Hippocampal formation (tissue), 2 donors: Measurements from ENCODE around the gene KCNJ14.
"Not testable (repeated sequence)": the region's sequence is repeated elsewhere in the genome, so short reads cannot be mapped to it uniquely, and the experiment has no call there.

Source experiments
- DNase-seq, 2 donors: peaks; one replicate each; lab custom pipeline; 2025; lab: John Stamatoyannopoulos, UW

The KCNJ14 gene

GRCh38 chr19:48471836-48472235 is 16.5 kb downstream of the KCNJ14 start:
- DNase-seq = no peak

GRCh38 chr19:48473161-48473966 is 18.0 kb downstream of the KCNJ14 start:
- DNase-seq = no peak

DNA sequence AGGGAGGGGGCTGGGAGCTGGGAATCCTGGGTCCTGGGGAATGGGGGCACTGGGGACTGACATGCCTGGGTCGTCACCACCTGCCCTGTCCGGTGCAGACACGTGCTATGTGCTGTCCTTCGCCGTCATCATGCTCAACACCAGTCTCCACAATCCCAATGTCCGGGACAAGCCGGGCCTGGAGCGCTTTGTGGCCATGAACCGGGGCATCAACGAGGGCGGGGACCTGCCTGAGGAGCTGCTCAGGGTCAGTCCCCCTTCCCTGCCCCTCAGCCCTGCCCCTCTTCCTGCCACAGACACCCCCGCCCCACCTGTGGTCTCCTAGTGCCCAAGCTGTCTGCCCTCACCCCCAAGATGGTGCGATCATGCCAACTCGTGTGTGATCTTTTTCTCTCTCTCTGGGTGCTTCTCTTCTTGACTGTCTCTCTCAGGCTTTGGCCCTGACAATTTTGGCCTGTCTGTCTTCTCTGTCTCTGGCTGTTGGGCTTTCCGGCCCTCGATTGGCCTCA is 18.8 kb downstream of the KCNJ14 start:
- no peak for DNase-seq

DNA sequence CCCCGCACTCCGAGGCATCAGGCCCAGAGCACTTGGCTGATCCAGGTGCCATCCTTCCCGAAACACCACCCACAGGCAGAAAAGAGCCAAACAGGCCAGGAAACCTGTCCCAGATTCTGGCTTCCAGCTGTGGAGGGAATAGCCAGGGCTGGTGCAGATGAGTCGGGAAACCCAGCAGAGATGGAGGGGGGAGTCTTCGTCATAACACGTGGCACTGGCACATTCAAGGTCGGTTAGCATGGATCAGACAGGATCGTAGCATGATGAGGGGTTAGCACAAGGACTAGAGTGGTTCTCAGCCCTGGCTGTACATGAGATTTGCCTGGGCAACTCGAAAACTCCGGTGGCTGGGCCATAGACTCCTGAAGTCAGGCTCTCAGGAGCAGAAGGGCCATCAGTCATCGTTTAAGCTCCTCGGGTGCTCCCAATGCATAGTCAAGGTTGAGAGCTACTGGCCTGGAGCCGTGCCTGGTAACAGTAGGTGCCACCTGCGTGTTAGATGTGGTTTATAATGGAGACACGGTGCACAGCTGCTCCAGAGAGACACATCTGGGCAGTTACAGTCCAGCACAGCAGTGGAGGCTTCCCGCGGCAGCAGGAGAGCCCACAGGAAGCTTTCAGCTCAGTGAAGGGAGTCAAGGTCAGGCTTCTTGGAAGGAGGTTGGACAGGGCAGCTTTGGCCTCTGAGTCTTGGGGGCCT is 20.1 kb downstream of the KCNJ14 start:
- DNase-seq = no peak

GRCh38 chr19:48476176-48476575 is 20.8 kb downstream of the KCNJ14 start:
- DNase-seq = no peak

- no peak for DNase-seq
Measured at GRCh38 chr19:48477067-48477685, 21.8 kb downstream of the KCNJ14 start.

DNA sequence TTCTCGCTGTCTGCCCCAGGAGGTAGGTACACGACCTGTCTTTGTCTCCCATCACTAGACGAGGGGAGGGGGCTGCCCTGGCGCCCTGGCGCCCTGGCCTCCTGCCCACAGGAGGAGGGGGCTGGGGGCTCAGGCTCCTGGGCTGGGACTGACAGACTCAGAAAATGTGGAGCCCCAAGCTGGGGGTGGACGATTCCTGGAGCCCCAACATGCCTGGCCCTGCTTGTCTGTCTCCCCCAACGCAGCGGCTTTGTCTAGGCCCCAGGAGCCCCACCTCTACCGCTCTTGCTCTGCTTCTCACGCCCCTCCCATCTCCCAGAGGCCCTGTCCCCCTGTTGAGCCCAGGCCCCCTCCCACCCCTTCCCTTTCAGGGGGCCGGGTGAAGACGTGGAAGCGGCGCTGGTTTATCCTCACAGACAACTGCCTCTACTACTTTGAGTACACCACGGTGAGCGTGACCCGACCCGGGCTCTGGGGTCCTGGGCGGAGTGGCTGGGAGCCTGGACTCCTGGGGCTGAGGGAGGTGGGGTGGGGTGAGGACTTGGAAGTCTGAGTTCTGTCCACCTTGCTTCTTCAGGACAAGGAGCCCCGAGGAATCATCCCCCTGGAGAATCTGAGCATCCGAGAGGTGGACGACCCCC is 22.4 kb downstream of the KCNJ14 start:
- no peak for DNase-seq

DNA sequence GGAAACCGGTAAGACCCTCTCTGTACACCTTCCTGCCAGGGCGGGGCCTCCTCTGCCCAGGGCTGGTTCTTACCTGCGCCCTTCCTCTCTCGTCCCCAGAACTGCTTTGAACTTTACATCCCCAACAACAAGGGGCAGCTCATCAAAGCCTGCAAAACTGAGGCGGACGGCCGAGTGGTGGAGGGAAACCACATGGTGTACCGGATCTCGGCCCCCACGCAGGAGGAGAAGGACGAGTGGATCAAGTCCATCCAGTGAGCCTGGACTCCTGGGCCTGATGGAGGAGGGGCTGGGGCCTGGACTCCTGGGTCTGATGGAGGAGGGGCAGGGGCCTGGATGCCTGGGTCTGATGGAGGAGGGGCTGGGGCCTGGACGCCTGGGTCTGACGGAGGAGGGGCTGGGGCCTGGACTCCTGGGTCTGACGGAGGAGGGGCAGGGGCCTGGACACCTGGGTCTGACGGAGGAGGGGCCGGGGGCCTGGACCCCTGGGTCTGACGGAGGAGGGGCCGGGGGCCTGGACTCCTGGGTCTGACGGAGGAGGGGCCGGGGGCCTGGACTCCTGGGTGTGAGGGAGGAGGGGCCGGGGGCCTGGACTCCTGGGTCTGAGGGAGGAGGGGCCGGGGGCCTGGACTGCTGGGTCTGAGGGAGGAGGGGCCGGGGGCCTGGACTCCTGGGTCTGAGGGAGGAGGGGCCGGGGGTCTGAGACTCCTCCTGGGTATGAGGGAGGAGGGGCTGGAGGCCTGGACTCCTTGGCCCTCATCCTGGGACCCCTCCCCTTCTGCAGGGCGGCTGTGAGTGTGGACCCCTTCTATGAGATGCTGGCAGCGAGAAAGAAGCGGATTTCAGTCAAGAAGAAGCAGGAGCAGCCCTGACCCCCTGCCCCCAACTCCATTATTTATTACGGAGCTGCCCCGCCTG is 23.2 kb downstream of the KCNJ14 start:
- no peak for DNase-seq

DNA sequence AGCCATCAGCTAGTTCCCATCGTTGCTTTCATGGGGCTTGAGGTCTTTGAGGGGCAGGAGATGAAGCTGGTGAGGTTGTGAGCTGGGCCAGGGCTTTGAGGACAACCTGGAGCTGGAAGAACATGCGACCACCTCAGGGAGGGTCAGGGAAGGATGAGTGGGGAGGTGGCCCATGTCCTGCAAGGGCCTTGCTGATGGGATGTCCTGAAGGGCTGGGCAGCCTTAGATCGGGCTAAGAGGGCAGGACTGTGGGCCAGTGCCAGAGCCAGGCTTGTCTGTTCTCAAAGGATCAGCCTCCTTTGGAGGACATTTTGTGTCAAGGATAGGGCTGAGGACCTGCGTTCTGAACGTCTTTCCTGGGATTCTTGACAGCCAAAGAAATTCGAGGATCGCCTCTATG is 24.3 kb downstream of the KCNJ14 start:
- no peak for DNase-seq

DNA sequence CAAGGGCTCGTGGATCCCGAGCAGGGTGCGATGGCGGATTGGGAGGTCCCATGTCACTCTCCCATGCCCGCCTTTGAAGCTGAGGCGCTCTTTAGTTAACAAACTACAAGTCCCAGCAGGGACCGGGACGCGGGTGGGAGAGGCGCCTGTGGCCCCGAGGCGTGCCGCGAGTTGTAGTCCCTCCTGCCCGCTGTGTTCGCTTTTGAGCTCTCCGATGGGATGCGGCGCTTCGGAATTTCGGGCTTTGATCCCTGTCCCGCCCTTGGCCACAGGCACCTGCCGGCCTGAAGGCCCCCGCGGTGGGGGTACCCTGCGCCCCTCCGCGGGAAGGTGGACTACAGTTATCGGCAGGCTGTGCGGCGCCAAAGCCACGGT is 24.8 kb downstream of the KCNJ14 start:
- DNase-seq = peak; percentile 24 to 46

- DNase-seq = peak in 1 of 2 donors; percentile 27
Measured at GRCh38 chr19:48480558-48481500, 25.5 kb downstream of the KCNJ14 start.

- DNase-seq = no peak
Measured at GRCh38 chr19:48481846-48482639, 26.7 kb downstream of the KCNJ14 start.

DNA sequence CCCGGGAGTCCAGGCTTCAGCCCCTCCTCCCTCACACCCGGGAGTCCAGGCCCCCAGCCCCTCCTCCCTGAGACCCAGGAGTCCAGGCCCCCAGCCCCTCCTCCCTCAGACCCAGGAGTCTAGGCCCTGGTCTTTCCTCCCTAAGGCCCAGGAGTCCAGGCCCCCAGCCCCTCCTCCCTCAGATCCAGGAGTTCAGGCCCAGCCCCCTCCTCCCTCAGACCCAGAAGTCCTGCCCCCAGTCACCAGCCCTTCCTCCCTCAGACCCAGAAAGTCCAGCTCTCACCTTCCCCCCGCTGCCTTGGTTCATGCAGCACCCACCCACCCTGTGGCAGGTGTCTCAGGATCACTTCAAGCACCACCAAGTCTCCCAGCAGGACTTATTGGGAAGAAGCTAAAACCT is 27.9 kb downstream of the KCNJ14 start:
- no peak for DNase-seq

DNA sequence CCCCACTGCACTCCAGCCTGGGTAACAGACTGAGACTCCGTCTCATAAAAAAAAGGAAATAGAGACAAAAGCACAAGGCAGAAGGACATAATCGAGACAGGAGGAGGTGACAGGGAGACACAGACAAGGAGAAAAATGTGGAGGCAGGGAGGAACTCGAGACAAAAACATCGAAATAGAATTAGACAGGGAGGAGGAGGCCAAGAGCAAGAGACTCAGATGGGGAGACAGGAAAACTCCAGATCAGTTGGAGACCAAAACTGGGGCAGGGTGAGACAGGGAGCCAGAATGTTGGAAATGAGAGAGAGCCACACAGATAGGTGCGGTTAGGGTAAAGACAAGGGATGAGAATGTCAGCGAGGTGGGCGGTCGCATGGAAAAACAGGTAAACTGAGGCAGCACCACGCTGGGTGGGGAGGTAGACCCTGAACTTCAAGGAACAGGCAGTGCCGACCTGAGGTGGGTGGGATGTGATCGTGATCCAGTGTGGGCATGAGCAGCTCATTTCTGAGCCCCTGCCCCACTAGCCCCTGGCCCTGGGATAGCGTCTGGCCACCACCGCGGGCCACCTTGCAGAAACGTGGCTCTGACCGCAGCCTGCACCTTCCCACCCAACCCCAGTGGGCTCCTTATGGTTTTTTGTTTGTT is 29.0 kb downstream of the KCNJ14 start:
- DNase-seq = no peak

- DNase-seq = no peak
Measured at GRCh38 chr19:48484931-48485612, 29.7 kb downstream of the KCNJ14 start.

DNA sequence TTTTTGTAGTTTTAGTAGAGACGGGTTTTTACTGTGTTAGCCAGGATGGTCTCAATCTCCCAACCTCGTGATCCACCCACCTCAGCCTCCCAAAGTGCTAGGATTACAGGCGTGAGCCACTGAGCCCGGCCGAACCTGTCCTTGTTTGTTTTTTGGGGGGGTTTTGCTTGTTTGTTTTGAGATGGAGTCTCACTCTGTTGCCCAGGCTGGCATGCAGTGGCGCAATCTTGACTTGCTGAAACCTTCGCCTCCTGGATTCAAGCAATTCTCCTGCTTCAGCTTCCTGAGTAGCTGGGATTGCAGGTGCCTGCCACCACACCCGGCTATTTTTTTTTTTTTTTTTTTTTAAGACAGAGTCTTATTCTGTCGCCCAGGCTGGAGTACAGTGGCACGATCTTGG is 31.3 kb downstream of the KCNJ14 start:
- DNase-seq = not testable (repeated sequence)

- DNase-seq = no peak
Measured at GRCh38 chr19:48487544-48487943, 32.2 kb downstream of the KCNJ14 start.

DNA sequence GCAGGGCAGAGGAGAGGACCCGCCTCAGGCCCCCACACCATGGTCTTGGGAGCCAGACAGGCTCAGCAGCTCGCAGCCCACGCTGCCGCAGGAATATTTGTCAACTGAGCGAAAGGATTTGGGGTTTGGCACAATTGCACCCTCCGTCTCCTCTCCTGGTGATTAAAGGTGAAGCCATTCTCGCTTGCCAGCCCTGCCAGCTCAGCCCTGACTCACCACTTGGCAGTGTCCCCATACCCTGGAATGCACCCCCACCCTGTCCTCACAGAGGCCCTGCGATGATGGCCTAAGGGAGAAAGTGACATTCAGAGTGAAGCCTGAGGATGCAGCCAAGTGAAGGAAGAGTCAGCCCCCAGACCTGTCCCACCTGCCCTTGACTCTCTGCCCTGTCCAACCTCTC is 32.6 kb downstream of the KCNJ14 start:
- no peak for DNase-seq
